RPMI8226 (cell line): ENCODE results near the gene SNAPIN.

ENCODE experiments used
- DNase-seq: peaks from one replicate; pipeline ENCODE4 v3.0.0-alpha.2; 2015

The SNAPIN gene

GRCh38 chr1:153658400-153659174 lies at the start of gene SNAPIN:
TSS of gene SNAPIN (plus strand) at chr1:153658703. CDS start at chr1:153658744, 41 bp downstream.
- DNase-seq: peak; percentile 97

- no peak for DNase-seq
These were observed 49.5 kb upstream of the SNAPIN start for GRCh38 chr1:153608742-153609584.

GRCh38 chr1:153609585-153609907 lies 49.0 kb upstream of the SNAPIN start:
- no peak for DNase-seq

GRCh38 chr1:153610334-153610733 lies 48.2 kb upstream of the SNAPIN start:
- DNase-seq: no peak

- no peak for DNase-seq
These were observed 47.6 kb upstream of the SNAPIN start for GRCh38 chr1:153610811-153611301.

GRCh38 chr1:153611356-153611755 lies 47.1 kb upstream of the SNAPIN start:
- DNase-seq: no peak

GRCh38 chr1:153612111-153612754 lies 46.3 kb upstream of the SNAPIN start:
- DNase-seq: no peak

GRCh38 chr1:153612755-153613331 lies 45.7 kb upstream of the SNAPIN start, which contains the start of gene S100A16:
TSS of gene S100A16 (minus strand) at chr1:153613137. CDS start at chr1:153608151, 4,986 bp downstream.
- DNase-seq: no peak

- no peak for DNase-seq
These were observed 45.1 kb upstream of the SNAPIN start for GRCh38 chr1:153613406-153613805.

GRCh38 chr1:153614189-153614900 lies 44.2 kb upstream of the SNAPIN start:
- DNase-seq: no peak

GRCh38 chr1:153614906-153615305 lies 43.6 kb upstream of the SNAPIN start:
- no peak for DNase-seq

GRCh38 chr1:153615406-153615805 lies 43.1 kb upstream of the SNAPIN start:
- DNase-seq: no peak

- no peak for DNase-seq
These were observed 42.2 kb upstream of the SNAPIN start, which contains the start of gene S100A14 for GRCh38 chr1:153616144-153616916. TSS of gene S100A14 (minus strand) at chr1:153616325. CDS start at chr1:153615858, 467 bp downstream.

- no peak for DNase-seq
These were observed 41.6 kb upstream of the SNAPIN start for GRCh38 chr1:153616917-153617311.

- DNase-seq: no peak
These were observed 40.8 kb upstream of the SNAPIN start for GRCh38 chr1:153617663-153618062.

GRCh38 chr1:153619171-153619570 lies 39.3 kb upstream of the SNAPIN start:
- DNase-seq: no peak

- no peak for DNase-seq
These were observed 35.4 kb upstream of the SNAPIN start for GRCh38 chr1:153623101-153623500.

- DNase-seq: no peak
These were observed 33.4 kb upstream of the SNAPIN start for GRCh38 chr1:153624965-153625611.

- DNase-seq: no peak
These were observed 32.0 kb upstream of the SNAPIN start for GRCh38 chr1:153626477-153626903.

- peak; percentile 18 for DNase-seq
These were observed 31.4 kb upstream of the SNAPIN start, which contains the start of gene S100A13 for GRCh38 chr1:153626904-153627714. TSS of gene S100A13 (minus strand) at chr1:153627505. CDS start at chr1:153626472, 1,033 bp downstream.
